Neuronal stem cell (in vitro differentiated cells): ENCODE measurements around the gene RAP1GAP.
A peak's percentile ranks its signal among the peaks of the same experiment; 100 is the strongest.

Source experiments
- DNase-seq: peaks from one replicate; pipeline ENCODE4 v3.0.0-alpha.2; 2013; ENCODE audit warnings: low spot score
- H2AFZ ChIP-seq: one replicate; pipeline ENCODE4 v1.6.1; 2013; ENCODE audit warnings: mild to moderate bottlenecking, low read length, inconsistent platforms
- H2AK5ac ChIP-seq: 2 replicates; pipeline ENCODE4 v1.6.1; 2013; ENCODE audit warnings: low read depth, mild to moderate bottlenecking, inconsistent platforms, low read length, moderate library complexity, mixed read lengths
- H2BK120ac ChIP-seq: 2 replicates; pipeline ENCODE4 v1.6.1; 2013; ENCODE audit warnings: low read depth, mild to moderate bottlenecking, inconsistent platforms, low read length, moderate library complexity, mixed read lengths
- H2BK12ac ChIP-seq: one replicate; pipeline ENCODE4 v1.6.1; 2013; ENCODE audit warnings: low read length, inconsistent platforms
- H2BK15ac ChIP-seq: 2 replicates; pipeline ENCODE4 v1.6.1; 2013; ENCODE audit warnings: mild to moderate bottlenecking, low read length, inconsistent platforms, mixed read lengths
- H2BK5ac ChIP-seq: one replicate; pipeline ENCODE4 v1.6.1; 2013; ENCODE audit warnings: inconsistent platforms, mild to moderate bottlenecking, low read length, moderate library complexity
- H3K14ac ChIP-seq: one replicate; pipeline ENCODE4 v1.6.1; 2013; ENCODE audit warnings: low read length, inconsistent platforms
- H3K18ac ChIP-seq: 2 replicates; pipeline ENCODE4 v1.6.1; 2013; ENCODE audit warnings: low read length, inconsistent platforms
- H3K23ac ChIP-seq: 2 replicates; pipeline ENCODE4 v1.6.1; 2013; ENCODE audit warnings: low read depth, mild to moderate bottlenecking, mixed read lengths, low read length, inconsistent platforms; ENCODE audit not compliant: poor library complexity
- H3K27ac ChIP-seq: replicated peaks from 3 replicates; pipeline ENCODE4 v1.5.1; 2013; ENCODE audit warnings: low read length, inconsistent platforms
- H3K27me3 ChIP-seq, 3 experiments: 2 replicates each; pipeline ENCODE4 v1.6.1; 2013; ENCODE audit warnings: low read length in 3 of 3, mild to moderate bottlenecking in 2 of 3, inconsistent platforms in 1 of 3, low read depth in 1 of 3, mixed read lengths in 1 of 3, moderate library complexity in 1 of 3; ENCODE audit not compliant: control insufficient read depth in 3 of 3, insufficient read depth in 3 of 3
- H3K36me3 ChIP-seq, 2 donors: replicated peaks in 1 of 2; 2 replicates each; pipeline ENCODE4 v1.6.1; 2013; ENCODE audit warnings: low read length in 2 of 2; ENCODE audit not compliant: control insufficient read depth in 2 of 2, insufficient read depth in 2 of 2
- H3K4ac ChIP-seq: 2 replicates; pipeline ENCODE4 v1.6.1; 2013; ENCODE audit warnings: inconsistent platforms, mild to moderate bottlenecking, low read length, moderate library complexity
- H3K4me1 ChIP-seq, 2 donors: 1 replicate in 1 of 2; 2 replicates in 1 of 2; pipeline ENCODE4 v1.6.1; 2013; ENCODE audit warnings: low read length in 2 of 2, low read depth in 1 of 2; ENCODE audit not compliant: control insufficient read depth in 2 of 2, insufficient read depth in 1 of 2
- H3K4me2 ChIP-seq: one replicate; pipeline ENCODE4 v1.6.1; 2013; ENCODE audit warnings: mild to moderate bottlenecking, low read length, inconsistent platforms; ENCODE audit not compliant: insufficient read depth, poor library complexity, severe bottlenecking
- H3K4me3 ChIP-seq, 2 donors: 2 replicates each; pipeline ENCODE4 v1.5.1; 2013; ENCODE audit warnings: low read length in 2 of 2, mild to moderate bottlenecking in 2 of 2, inconsistent platforms in 1 of 2, moderate library complexity in 1 of 2
- H3K79me1 ChIP-seq: one replicate; pipeline ENCODE4 v1.6.1; 2013; ENCODE audit warnings: low read depth, mild to moderate bottlenecking, inconsistent platforms, low read length, moderate library complexity
- H3K9ac ChIP-seq: one replicate; pipeline ENCODE4 v1.6.1; 2013; ENCODE audit warnings: mild to moderate bottlenecking, low read depth, low read length, inconsistent platforms; ENCODE audit not compliant: poor library complexity
- H3K9me3 ChIP-seq, 2 donors: replicated peaks in 1 of 2; 2 replicates each; pipeline versions ENCODE3 to v1.6.1; 2013; ENCODE audit warnings: low read length in 2 of 2, mild to moderate bottlenecking in 2 of 2, inconsistent platforms in 1 of 2, low read depth in 1 of 2, mixed read lengths in 1 of 2, moderate library complexity in 1 of 2; ENCODE audit not compliant: control insufficient read depth in 2 of 2, insufficient read depth in 1 of 2
- H4K8ac ChIP-seq: one replicate; pipeline ENCODE4 v1.6.1; 2013; ENCODE audit warnings: low read depth, mild to moderate bottlenecking, inconsistent platforms, low read length, moderate library complexity
- H4K91ac ChIP-seq: one replicate; pipeline ENCODE4 v1.6.1; 2013; ENCODE audit warnings: low read length, low read depth, mild to moderate bottlenecking, inconsistent platforms; ENCODE audit not compliant: poor library complexity
- WGBS, 2 donors: extraction: QIAGEN DNeasy Blood & Tissue Kit; methylation state at CpG; one replicate each; pipeline ENCODE4 v1.1.7; 2013; ENCODE audit warnings: missing lambda C conversion rate in 2 of 2, mixed read lengths in 1 of 2; ENCODE audit not compliant: insufficient read length in 2 of 2, insufficient replicate concordance in 1 of 2; ENCODE audit errors: extremely low coverage in 2 of 2; 5-methylcytosine and 5-hydroxymethylcytosine counted together

The RAP1GAP gene

DNA sequence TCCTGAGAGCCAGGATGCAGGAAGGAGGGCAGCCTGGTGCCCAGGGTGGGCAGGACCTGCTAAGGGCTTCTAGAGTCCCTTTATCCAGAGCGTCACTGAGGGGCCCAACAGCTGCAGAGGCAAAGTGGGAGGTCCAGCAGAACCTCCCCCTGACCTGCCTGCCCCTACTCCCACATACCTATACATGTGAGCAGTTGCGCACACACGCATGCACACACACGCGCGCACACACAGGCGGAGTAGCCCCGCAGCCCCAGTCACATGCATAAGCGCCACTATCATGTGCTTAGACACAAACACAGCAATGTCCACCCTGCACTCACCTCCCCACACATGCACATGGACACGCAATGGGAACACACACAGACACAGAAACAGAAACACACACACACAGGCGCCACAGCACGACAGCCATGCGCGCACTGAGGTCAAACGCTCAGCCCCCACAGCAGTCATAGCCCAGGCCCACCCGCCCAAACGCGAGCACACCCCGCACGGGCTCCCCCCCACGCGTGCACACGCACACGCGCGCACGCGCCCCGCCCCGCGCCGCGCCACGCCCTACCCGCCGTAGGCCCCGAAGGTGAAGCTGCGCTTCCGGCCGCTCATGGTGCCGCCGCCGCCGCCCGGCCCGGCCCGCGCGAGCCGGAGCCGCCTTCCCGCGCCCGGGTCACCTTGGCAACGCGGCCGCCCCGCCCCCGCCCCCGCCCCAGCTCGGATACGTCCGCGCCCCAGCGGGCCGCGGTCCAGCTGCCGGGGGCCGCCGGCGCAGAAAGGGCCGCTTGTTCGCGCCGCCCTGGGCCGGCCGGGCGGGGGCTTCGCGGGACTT, 17.7 kb downstream of the RAP1GAP start:
- H3K4me2 ChIP-seq = peak overlapping the region; percentile 66
- peak overlapping the region; percentile 40 for H3K14ac ChIP-seq
- no peaks in the 10 kb centered on the region for H3K9me3 ChIP-seq
- no peak overlapping the region for H2BK5ac ChIP-seq
- H3K4me3 ChIP-seq = peak overlapping the region; percentile 80 to 83
- H3K23ac ChIP-seq = peak overlapping the region; percentile 70
- no CpG with 5 or more reads among the region's 80 CpGs for WGBS, 2 donors
- DNase-seq = peak; percentile 62
- peaks cover 2% of the 10 kb centered on the region for H3K79me1 ChIP-seq
- peak overlapping the region; percentile 85 for H2BK12ac ChIP-seq
- no peak overlapping the region for H2BK15ac ChIP-seq
- peak overlapping the region; percentile 27 for H3K4ac ChIP-seq
- peaks cover 0 to 45% (median 12%) of the 10 kb centered on the region in 3 experiments for H3K27me3 ChIP-seq
- peak overlapping the region; percentile 30 for H2AK5ac ChIP-seq
- peak overlapping the region; percentile 86 for H3K9ac ChIP-seq
- H2AFZ ChIP-seq = peak overlapping the region; percentile 83
- peaks cover 14 to 16% of the 10 kb centered on the region in 2 donors for H3K4me1 ChIP-seq
- H4K8ac ChIP-seq = peak overlapping the region; percentile 83
- no peak overlapping the region for H3K27ac ChIP-seq
- no peaks in the 10 kb centered on the region for H3K36me3 ChIP-seq
- peak overlapping the region; percentile 6 for H2BK120ac ChIP-seq
- H4K91ac ChIP-seq = no peak overlapping the region
- H3K18ac ChIP-seq = peak overlapping the region; percentile 89

GRCh38 chr1:21650400-21650799, 18.8 kb downstream of the RAP1GAP start:
- H2BK15ac ChIP-seq = no peak overlapping the region
- H2BK12ac ChIP-seq = no peak overlapping the region
- no peak overlapping the region for H3K14ac ChIP-seq
- H3K9me3 ChIP-seq = no peaks in the 10 kb centered on the region
- no peak overlapping the region for H3K4me2 ChIP-seq
- H3K23ac ChIP-seq = peak overlapping the region; percentile 70
- H3K79me1 ChIP-seq = peaks cover 2% of the 10 kb centered on the region
- no peak overlapping the region for H2BK120ac ChIP-seq
- no peak for DNase-seq
- H3K4me1 ChIP-seq = peaks cover 14 to 16% of the 10 kb centered on the region in 2 donors
- H3K27me3 ChIP-seq = peaks cover 0 to 40% (median 12%) of the 10 kb centered on the region in 3 experiments
- no peak overlapping the region for H4K8ac ChIP-seq
- no peak overlapping the region for H4K91ac ChIP-seq
- no peak overlapping the region for H3K4ac ChIP-seq
- no CpG with 5 or more reads among the region's 9 CpGs for WGBS, 2 donors
- no peak overlapping the region for H3K27ac ChIP-seq
- H2BK5ac ChIP-seq = no peak overlapping the region
- H2AFZ ChIP-seq = no peak overlapping the region
- peak overlapping the region; percentile 52 for H3K18ac ChIP-seq
- H3K36me3 ChIP-seq = no peaks in the 10 kb centered on the region
- H3K4me3 ChIP-seq = no peak overlapping the region
- peak overlapping the region; percentile 54 for H2AK5ac ChIP-seq
- no peak overlapping the region for H3K9ac ChIP-seq

- no peak for DNase-seq
- H2AK5ac ChIP-seq = peak overlapping the region; percentile 32
- peaks cover 2% of the 10 kb centered on the region for H3K79me1 ChIP-seq
- no peak overlapping the region for H4K8ac ChIP-seq
- peaks cover 0 to 37% (median 12%) of the 10 kb centered on the region in 3 experiments for H3K27me3 ChIP-seq
- no peaks in the 10 kb centered on the region for H3K36me3 ChIP-seq
- no peak overlapping the region for H3K23ac ChIP-seq
- no peak overlapping the region for H2AFZ ChIP-seq
- no peak overlapping the region for H2BK12ac ChIP-seq
- H3K9me3 ChIP-seq = no peaks in the 10 kb centered on the region
- H2BK15ac ChIP-seq = no peak overlapping the region
- no peak overlapping the region for H3K18ac ChIP-seq
- no peak overlapping the region for H2BK120ac ChIP-seq
- H3K4me2 ChIP-seq = no peak overlapping the region
- no peak overlapping the region for H3K4me3 ChIP-seq
- no peak overlapping the region for H2BK5ac ChIP-seq
- H3K9ac ChIP-seq = no peak overlapping the region
- WGBS, 2 donors = no CpG with 5 or more reads among the region's 2 CpGs
- H3K27ac ChIP-seq = no peak overlapping the region
- peaks cover 12 to 16% of the 10 kb centered on the region in 2 donors for H3K4me1 ChIP-seq
- H4K91ac ChIP-seq = no peak overlapping the region
- H3K14ac ChIP-seq = no peak overlapping the region
- H3K4ac ChIP-seq = no peak overlapping the region
Measured at GRCh38 chr1:21649315-21649714, 19.8 kb downstream of the RAP1GAP start.

- H3K14ac ChIP-seq = no peak overlapping the region
- peaks cover 0 to 37% (median 12%) of the 10 kb centered on the region in 3 experiments for H3K27me3 ChIP-seq
- no peak overlapping the region for H3K23ac ChIP-seq
- H3K4me1 ChIP-seq = peaks cover 12 to 15% of the 10 kb centered on the region in 2 donors
- no peak overlapping the region for H4K91ac ChIP-seq
- no peak overlapping the region for H2BK12ac ChIP-seq
- H3K4me2 ChIP-seq = no peak overlapping the region
- WGBS, 2 donors = no CpG with 5 or more reads among the region's 10 CpGs
- H3K18ac ChIP-seq = no peak overlapping the region
- no peak overlapping the region for H2BK15ac ChIP-seq
- H3K9me3 ChIP-seq = no peaks in the 10 kb centered on the region
- no peak overlapping the region for H3K9ac ChIP-seq
- H3K4ac ChIP-seq = no peak overlapping the region
- no peak overlapping the region for H3K4me3 ChIP-seq
- no peak overlapping the region for H2AK5ac ChIP-seq
- H3K79me1 ChIP-seq = peaks cover 2% of the 10 kb centered on the region
- H3K36me3 ChIP-seq = no peaks in the 10 kb centered on the region
- DNase-seq = no peak
- H2AFZ ChIP-seq = no peak overlapping the region
- H2BK120ac ChIP-seq = no peak overlapping the region
- H2BK5ac ChIP-seq = no peak overlapping the region
- H3K27ac ChIP-seq = no peak overlapping the region
- no peak overlapping the region for H4K8ac ChIP-seq
Measured at GRCh38 chr1:21648791-21649190, 20.4 kb downstream of the RAP1GAP start.
